ENCODE results near the gene COL27A1.

COL27A1 gene

GRCh38 chr9:114280636-114281472 is 125.5 kb downstream of the COL27A1 start:
- ChIA-PET CTCF (interaction anchor here (1.1 to 2.6 kb wide), 4 partner anchors 10 to 198 kb away, joined by 3 to 18 read pairs (median 7); no protein-coding TSS in a partner anchor), POLR2A (no interaction called here)
- TF ChIP-seq, protein P1, sequence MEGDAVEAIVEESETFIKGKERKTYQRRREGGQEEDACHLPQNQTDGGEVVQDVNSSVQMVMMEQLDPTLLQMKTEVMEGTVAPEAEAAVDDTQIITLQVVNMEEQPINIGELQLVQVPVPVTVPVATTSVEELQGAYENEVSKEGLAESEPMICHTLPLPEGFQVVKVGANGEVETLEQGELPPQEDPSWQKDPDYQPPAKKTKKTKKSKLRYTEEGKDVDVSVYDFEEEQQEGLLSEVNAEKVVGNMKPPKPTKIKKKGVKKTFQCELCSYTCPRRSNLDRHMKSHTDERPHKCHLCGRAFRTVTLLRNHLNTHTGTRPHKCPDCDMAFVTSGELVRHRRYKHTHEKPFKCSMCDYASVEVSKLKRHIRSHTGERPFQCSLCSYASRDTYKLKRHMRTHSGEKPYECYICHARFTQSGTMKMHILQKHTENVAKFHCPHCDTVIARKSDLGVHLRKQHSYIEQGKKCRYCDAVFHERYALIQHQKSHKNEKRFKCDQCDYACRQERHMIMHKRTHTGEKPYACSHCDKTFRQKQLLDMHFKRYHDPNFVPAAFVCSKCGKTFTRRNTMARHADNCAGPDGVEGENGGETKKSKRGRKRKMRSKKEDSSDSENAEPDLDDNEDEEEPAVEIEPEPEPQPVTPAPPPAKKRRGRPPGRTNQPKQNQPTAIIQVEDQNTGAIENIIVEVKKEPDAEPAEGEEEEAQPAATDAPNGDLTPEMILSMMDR (IDR thresholded peaks at IDR 0.05; ENCODE audit: control extremely low read depth, extremely low read depth, low read depth, missing control alignments): no peak
- no peak for DNase-seq (ENCODE audit: extremely low spot score)

GRCh38 chr9:114281473-114282103 is 126.3 kb downstream of the COL27A1 start:
- CTCF ChIA-PET: interaction anchor here (1.6 to 2.2 kb wide), 2 partner anchors 10 to 113 kb away, joined by 3 to 11 read pairs; no protein-coding TSS in a partner anchor
- TF ChIP-seq, protein P1 (IDR thresholded peaks at IDR 0.05; ENCODE audit: control extremely low read depth, extremely low read depth, low read depth, missing control alignments): no peak
- POLR2A ChIA-PET: no interaction called here
- DNase-seq (ENCODE audit: extremely low spot score): no peak

- POLR2A ChIA-PET: no interaction called here
- TF ChIP-seq, protein P1 (IDR thresholded peaks at IDR 0.05; ENCODE audit: control extremely low read depth, extremely low read depth, low read depth, missing control alignments): no peak
- CTCF ChIA-PET: interaction anchor here (2.2 kb wide), 1 partner anchor 10 kb away, joined by 11 read pairs; no protein-coding TSS in a partner anchor
- no peak for DNase-seq (ENCODE audit: extremely low spot score)
Measured at GRCh38 chr9:114282104-114282485, 126.8 kb downstream of the COL27A1 start.

DNA sequence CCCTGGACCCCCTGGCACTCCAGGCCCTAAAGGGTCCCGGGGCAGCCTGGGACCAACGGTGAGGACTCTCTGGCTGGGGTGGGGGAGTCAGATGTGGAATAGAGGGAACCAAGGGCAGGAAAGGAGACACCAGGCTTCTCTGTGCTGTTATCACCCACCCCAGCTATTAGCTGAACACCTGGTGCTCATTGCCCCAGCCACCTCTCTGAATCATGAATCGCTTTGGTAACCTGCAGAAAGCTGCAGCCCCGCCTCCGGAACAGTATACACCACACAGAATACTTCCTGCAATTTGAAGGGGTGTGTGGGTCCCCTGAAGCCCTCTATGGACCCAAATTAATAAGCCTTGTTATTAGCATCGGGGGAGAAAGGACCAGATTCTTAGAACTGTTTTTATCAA is 127.2 kb downstream of the COL27A1 start:
- ChIA-PET CTCF (interaction anchor here (2.2 kb wide), 1 partner anchor 9 kb away, joined by 11 read pairs; no protein-coding TSS in a partner anchor), POLR2A (no interaction called here)
- TF ChIP-seq, protein P1 (IDR thresholded peaks at IDR 0.05; ENCODE audit: control extremely low read depth, extremely low read depth, low read depth, missing control alignments): no peak
- no peak for DNase-seq (ENCODE audit: extremely low spot score)

DNA sequence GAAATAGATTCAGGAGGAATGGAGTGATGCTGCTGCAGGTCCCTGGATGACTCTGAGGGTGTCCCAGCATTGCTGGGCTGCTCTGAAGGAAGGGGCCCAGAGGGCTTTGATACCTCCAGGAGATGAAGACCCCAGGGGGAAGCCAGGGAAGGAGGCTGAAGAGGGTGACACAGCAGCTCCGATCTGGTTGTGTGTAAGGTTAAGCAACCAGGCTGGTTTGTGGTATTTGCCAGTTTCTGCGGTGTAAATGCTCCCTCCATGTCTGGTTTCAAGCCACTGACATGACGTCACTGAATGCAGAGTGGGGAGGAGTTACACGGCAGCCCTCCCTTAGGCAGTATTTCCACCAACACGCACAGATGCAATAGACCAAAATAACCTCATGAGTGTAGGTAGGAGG is 127.6 kb downstream of the COL27A1 start:
- CTCF ChIA-PET: interaction anchor here (2.2 kb wide), 1 partner anchor 9 kb away, joined by 11 read pairs; no protein-coding TSS in a partner anchor
- POLR2A ChIA-PET: no interaction called here
- DNase-seq (ENCODE audit: extremely low spot score): no peak
- TF ChIP-seq, protein P1 (IDR thresholded peaks at IDR 0.05; ENCODE audit: control extremely low read depth, extremely low read depth, low read depth, missing control alignments): no peak

DNA sequence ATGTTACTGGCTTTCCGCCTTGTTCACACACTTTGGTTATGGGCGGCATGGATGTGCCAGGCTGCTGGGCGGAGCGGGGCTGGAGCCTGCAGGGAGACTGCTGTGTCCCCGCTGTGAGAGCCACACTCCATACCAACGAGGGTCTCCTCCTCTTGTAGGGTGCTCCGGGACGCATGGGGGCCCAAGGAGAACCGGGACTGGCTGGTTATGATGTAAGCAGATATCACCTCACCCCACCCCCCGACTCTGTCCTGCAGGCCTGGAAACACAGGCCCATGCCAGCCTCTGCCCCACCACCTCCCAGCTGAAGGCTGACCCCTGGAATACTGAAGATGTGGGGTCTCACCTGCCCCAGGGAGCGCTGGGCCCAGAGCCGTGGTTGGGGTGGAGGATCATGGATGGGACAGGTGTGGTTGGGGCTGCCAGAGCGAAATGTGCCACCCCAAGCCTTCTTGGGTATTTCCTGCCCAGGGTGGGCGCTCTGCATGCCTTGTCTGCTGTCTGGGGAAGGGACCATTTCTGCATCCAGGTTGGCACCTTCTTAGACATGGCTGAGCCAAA is 128.3 kb downstream of the COL27A1 start:
- TF ChIP-seq, protein P1 (IDR thresholded peaks at IDR 0.05; ENCODE audit: control extremely low read depth, extremely low read depth, low read depth, missing control alignments): no peak
- DNase-seq (ENCODE audit: extremely low spot score): no peak
- ChIA-PET CTCF (interaction anchor here (2.2 kb wide), 1 partner anchor 8 kb away, joined by 11 read pairs; no protein-coding TSS in a partner anchor), POLR2A (no interaction called here)
